ENCODE results near the gene LTBP1.

LTBP1 gene

DNA sequence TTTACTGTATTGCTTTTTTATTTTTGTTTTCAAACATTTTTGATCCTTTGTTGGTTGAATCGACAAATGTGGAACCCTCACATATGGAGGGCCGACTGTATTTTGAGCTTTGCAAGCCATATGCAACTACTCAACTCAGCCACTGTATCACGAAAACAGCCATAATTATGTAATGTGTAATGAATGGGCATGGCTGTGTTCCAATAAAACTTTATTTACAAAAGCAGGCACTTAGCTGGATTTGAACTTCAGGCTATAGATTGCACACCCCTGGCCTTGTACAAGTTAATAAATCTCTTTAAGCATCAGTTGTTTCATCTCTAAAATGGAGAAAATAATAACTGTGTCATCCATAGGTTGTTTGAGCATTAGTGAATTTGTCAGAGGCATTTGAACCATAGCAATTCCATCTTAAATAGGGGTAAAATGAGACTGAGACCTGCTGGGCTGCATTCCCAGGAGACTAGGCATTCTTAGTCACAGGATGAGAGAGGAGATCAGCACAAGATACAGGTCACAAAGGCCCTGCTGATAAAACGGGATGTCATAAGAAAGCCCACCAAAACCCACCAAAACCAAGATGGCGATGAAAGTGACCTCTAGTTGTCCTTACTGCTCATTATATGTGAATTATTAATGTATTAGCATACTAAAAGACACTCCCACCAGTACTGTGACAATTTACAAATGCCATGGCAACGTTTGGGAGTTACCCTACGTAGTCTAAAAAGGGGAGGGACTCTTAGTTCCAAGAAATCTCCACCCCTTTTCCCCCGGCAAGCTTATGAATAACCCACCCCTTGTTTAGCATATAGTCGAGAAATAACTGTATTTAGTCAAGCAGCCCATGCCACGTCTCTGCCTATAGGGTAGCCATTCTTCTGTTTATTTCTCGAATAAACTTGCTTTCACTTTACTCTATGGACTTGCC lies 13.7 kb upstream of the LTBP1 start:
- no peak for DNase-seq

DNA sequence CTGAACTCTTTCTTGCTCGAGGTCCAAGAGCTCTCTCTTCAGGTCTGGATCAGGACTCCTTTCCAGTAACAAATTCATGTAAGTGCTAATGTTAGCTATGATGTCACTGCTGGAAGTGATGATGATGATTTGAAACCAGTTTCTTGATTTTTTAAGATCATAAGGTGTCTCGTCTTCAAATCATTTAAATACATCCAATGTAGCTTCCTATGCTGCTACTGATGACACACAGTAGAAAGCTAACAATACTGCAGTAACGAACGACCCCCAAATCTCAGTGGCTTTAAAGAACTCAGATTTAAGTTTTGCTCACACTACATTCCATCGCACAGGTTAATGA lies 13.0 kb upstream of the LTBP1 start:
- DNase-seq, result no peak

DNA sequence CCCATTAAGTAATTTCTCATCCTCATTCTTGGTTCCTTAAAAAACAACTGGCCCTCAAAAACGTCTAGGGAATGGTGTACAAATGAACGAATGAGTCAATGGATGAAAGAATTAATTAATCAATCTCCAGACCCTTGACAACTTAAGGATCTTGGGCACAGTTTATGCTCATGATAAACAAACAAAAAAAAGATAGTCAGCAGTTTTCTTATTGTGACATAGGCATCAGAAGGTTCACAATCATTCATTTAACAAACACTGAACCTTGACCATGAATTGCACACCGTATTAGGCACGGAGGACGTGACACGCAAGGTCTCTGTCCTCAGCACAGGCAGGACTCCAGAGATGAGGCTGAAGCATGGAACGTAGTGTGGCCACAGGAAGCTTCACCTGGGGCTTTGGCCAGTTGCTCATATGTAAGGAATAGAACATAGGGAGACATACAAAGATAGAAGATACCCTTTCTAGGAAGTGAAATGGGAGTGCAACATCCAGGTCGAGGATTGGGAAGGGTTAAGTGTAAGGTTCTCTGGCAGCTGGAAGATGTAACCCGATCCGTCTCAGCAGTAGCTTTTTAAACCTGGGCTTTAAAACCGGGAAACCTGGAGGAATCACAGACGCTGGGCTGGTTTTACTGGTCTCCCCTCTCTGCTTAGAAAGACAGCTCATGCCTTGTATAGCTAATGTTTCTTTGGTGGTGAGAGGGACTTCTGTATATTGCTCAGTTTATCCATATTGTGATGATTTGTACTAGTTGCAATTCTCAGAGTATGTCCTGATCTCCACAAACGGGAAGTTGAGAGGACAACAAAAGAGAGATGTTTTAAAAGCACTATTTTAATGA lies 8.9 kb upstream of the LTBP1 start:
- peak; percentile 18 for DNase-seq

DNA sequence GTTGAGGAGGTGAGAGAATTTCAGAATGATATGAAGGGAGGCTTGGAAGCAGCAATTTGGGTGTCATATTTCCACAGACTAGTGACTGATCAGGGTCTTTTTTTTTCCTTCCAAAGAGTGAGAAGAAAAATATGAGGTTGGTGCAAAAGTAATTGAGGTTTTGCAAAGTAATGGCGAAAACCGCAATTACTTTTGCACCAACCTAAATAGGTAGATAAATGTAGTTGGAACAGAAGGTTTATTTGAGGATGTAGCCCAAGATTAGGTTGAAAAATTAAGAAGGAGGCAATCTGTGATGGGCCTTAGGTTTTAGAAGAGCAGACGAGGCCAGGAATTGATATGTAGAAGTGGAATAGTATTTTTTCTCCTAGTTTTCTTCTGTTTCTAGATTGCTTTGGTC lies 7.8 kb upstream of the LTBP1 start:
- no peak for DNase-seq

DNA sequence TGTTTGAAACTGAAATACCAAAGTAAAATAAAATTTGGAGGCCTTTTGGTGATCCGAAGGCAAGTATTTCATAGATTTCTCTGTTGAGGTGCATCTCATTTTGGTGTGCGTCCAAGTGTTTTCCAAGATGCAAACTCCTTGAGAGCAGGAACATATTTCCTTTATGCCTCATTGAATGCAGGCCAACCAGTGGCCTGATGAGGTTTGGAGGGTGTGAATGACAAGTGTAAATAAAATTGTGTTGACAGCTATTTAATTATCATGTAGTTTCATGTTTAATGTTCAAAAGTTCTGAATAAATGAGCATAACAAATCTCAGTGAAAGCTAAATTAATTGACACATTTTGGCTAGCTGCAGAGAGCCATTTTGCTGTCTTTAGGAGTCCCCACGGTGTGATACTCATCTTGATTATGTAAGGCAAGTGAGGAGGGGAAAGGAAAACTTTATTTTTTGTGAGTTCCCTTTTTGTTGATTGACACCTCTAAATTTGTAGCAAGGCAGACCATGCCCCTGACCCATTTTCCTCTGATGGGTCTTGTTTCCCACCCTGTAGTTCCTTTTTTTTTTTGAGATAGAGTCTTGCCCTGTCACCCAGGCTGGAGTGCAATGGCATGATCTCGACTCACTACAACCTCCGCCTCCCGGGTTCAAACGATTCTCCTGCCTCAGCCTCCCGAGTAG lies 6.3 kb upstream of the LTBP1 start:
- DNase-seq, result no peak

DNA sequence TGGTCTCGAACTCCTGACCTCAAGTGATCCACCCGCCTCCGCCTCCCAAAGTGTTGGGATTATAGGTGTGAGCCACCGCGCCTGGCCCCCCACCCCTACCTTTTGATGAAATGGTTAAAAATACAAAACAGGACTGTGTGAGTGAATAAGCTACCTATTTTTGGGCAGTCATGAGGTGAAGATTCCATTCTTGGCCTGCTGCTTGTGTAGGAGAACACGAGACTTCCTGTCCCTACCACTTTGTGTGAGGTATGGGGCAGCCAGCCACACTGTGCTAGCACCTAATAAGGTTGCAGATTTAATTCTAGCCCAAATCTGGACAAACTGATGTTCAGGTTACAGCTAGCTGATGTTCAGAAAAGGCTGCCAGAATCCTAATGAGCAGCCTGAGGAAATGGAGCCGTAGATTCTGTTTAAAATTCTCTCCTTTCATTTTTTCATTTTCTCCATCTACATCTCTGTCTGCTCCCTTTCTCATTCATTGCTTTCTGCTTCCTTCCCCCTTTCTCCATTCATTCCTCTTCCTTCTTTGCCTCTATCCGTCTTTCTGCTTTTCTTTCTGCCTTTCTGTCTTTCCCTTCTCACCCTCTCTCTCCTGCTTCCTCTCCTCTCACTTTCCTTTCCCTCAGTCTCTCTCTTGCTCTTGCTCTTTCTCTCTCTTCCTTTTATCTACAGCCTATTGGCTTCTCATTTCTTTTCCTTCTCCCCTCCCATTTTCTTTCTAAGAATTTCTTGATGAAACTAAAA lies 4.6 kb upstream of the LTBP1 start:
- DNase-seq, result no peak

DNA sequence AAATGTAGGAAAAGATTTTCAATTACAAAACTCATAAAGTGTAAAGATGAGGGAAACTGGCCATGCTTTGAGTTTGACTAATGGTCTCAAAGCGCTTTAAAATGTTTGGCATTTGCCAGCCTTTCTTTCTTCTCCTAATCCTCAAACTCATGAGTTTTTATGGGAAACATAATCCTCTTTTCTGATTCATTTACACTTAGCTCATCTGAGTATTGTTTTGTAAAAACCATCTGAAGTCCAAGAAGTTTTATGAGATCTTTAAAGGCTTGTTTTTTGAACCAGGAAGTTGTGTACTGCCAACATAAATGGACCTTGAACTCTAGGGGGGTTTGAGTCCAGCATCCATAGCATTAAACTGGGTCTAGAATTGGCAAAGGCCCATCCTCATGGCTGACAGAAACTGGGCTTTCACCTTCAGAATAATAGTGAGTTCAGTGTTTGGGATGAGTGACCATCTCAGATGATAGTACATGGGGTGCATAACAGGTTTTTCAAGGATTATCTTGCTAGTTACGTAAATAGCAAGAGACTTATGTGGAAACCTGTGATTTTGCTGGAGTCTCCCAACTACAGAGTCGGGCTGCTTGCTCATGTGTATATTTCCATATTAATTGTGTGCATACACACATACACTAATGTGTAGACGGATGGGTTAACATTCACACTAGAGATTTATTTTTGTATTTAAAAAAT lies 3.8 kb upstream of the LTBP1 start:
- DNase-seq, result no peak

DNA sequence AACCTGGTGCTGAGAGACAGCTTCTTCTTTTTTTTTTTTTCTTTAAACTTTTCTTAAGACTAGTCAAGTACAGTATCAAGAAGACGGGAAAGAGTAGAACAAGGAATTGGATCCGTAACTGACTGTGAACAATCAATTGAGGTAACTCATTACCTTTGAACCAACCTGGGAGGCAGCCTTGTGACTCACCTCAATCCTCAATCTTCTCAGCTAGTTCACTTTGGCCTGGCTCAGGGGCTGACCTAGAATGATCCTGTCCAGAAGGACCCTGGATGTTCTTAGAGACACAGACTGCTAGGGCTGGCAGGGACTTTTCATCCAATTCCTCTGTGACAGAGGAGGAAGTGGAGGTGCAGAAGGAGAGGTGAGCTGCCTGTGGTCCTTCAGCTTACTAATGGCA lies 1.5 kb upstream of the LTBP1 start:
- DNase-seq, result no peak

DNA sequence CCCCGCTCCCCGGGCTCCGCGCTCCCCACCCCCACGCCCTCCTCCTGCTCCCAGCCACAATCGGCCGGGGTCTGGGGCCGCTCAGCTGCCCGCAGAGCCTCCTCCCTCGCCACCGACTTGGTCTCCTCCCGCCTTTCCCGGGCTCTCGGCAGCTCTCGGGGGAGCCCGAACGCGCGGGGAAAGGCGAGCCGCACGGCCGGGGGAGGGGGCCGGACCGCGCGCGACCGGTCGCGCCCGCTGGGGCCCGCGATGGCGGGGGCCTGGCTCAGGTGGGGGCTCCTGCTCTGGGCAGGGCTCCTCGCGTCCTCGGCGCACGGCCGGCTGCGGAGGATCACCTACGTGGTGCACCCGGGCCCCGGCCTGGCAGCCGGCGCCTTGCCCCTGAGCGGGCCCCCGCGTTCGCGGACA lies 327 bp downstream of the LTBP1 start:
- DNase-seq, result no peak

DNA sequence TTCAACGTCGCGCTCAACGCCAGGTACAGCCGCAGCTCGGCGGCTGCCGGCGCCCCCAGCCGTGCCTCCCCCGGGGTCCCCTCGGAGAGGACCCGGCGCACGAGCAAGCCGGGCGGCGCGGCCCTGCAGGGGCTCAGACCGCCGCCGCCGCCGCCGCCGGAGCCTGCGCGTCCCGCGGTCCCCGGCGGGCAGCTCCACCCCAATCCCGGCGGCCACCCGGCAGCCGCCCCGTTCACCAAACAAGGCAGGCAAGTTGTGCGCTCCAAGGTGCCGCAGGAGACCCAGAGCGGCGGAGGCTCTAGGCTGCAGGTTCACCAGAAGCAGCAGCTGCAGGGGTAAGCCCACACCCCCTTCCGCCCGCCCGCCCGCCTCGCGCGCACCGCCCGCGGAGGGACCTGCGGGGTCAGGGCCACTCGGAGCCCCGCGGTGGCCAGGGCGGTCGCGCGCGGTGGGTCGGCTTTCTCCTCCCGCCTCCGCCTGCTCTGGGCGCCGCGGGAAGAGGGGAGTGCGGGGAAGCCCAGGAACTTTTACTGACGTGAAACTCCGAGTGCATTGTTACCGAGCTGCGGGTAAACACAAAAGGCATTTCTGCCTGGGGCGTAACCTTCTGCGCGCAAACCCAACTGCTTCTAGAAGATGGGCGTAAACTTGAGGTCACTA lies 861 bp downstream of the LTBP1 start:
- DNase-seq, result peak; percentile 7

DNA sequence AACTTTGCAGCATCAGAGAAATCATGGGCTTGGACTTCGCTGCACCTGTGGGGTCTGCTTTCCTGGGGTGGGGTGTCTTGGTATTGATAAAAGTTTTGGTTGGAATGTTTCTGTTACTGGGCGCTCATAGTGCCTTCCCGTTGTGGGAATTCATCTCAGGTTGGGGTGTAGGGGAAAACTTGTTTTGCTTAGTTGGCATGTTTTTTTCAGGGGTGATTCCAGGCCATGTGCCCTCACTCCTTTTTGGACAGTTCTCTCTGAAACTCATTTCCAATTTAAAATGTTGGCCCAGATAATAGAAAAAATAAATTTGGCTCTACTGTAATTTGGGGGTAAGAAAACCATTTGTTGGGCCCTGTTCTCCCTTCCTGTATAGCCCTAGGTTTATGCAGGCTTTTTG lies 1.5 kb downstream of the LTBP1 start:
- no peak for DNase-seq

DNA sequence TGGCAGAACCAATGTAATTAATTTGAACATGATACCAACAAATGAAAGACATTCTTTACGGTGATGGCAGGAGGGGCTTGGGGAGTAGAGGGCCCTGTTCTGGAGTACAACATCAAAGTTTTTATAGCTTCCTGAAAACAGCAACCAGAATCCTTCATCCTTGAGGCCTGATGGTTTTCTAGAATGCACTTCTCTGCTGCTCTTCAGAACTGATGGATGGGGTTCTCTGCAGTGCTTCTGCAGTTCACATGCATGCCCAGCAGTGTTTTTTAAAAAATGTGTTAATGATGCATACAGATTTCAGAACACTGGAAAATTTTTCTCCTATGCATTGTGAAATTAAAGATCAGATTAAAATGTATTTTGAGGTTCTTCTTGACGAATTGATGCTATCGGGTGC lies 2.5 kb downstream of the LTBP1 start:
- no peak for DNase-seq

DNA sequence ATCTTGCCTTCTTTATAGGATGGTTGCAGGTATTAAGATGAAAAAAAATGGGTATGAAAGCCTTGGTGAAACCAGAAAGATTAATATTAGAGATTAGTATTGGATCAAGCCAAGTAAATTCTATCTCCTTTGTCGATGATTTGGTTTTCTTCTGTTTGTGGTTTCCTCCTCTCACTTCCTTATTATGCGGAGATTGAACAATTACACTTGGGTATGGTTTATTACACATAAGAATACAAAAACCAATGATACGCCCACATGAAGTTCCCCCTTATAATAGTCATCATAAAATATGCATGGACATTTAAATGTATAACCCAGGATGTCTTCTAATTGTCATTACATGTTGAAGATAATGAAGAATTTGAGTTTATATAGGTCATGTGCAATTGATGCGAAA lies 4.9 kb downstream of the LTBP1 start:
- DNase-seq, result no peak

DNA sequence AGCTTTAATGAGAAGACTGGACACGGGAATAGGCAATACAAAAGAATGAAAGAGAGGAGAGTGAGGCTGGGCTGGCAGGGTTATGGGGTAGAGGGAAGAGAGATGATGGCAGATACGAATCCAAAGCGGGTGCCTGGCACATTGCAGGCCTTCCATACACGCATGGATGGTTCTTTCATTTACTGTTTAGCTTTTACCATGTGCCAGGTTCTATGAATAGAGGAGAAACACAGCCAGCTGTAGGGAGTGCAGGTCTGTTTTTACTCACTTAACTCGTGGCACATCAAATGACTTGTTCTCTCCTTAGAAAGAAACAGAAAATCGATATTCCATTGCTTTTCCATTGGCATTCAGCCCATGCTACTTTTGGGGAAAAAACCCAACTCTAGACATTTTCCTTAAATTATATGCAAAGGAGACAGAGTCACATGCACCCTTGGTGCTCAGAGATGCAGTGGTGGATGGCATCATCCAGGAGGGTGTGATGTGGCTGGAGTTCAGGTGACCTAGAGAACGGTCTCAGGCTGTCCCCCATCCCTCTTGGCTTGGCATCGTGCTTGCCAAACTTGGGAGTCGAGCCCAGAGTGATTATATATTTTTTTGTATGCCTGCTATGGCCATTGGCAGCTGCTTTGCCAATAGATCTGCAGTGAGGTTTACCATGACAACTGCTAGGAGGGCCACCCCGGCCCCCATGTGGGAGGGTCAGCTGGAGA lies 6.2 kb downstream of the LTBP1 start:
- DNase-seq, result no peak

DNA sequence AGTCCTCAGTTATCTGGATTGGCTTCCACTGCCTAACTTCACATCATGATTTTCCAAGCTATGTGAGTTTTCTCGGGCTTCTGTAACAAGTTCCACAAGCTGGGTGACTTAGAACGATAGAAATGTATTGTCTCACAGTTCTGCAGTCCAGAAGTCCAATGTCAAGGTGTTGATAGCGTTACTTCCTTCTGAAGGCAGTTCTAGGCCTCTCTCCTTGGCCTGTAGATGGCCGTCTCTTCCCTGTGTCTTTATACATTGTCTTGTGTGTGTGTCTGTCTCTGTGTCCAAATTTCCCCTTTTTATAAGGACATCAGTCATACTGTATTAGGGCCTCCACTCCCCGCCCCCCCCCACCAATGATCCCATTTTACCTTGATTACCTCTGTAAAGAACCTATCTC lies 7.5 kb downstream of the LTBP1 start:
- DNase-seq, result no peak

DNA sequence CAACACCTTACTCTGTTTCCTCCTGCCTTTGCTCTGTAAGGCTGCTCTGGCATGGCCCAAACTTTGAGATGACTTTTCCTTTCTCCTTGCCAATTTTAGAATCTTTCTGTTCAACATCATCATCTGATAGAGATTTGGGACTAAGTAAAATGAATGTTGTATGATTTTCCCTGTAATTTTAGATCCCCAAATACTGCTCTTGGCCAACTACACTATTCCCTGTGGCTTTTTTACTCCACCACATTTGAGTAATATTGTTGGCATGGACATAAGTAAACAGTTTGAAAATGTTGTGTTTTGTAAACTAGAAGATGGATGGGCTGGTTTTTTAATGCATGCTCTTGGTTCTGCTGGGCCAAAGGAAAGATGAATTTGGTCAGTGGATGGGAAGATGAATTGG lies 12.1 kb downstream of the LTBP1 start:
- DNase-seq, result no peak

DNA sequence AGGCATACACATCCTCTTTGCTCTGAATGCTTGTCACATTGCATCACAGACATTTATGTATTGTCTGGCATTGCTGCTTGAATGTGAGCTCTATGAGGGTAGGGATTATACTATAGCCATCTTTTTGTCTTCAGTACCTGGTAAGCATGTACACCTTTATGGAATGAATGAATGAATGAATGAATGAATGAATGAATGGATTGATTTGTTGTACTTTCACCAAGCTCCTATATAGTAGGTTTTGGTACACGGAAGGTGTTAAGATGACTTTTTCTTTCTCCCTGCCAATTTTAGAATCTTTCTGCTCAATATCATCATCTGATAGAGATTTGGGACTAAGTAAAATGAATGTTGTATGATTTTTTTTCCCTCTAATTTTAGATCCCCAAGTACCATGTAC lies 13.5 kb downstream of the LTBP1 start:
- DNase-seq, result no peak

DNA sequence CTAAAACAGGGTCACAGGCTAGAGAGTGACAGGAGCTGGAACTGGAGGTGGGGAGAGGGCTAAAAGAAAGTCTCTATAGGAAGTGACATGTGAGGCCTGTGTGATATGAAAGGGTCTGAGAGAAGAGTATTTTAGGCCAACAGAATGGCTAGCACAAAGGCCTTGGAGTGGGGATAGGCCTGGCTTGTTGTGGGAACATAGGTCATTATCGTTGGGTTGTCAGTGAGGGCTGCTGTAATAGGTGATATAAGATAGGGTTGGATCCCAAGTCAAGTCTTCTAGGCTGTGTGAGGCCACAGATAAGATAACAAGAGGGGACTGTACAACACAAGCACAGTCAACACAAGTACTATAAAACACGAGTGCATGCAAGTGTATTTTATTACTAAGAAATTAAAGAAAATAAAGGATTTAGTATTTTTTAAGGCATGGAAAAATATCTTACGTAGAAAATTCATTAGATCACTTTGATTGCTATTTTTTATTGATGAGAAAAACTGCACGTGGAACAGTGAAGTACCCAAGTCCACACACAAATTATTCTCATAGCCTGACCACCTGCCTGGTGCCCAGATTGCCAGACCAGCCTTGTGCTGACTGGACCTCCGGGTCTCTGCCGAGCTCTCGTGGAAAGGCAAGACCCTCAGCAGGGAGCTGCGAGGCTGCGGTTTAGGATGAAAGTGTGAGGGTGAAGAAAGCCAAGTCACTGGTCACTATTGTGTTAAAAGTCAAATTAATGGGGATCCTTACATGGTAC lies 14.1 kb downstream of the LTBP1 start:
- DNase-seq, result no peak

DNA sequence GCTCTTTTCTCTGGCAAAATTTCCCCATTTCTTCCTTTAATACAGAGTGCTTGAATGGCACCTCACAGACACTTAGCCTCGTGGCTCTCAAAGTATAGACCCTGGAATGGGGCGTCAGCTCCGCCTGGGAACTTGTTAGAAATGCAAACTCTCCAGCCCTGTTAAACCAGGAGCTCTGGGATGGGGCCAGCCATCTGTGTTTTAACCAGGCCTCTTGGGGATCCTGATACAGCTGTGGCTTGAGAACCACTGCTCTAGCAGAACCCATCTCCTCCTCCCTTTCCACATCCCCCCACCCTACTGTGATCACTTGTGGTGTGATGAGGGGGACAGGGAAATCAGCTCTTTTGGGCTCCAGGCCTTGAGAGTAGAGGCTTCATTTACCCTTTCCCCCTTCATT lies 15.9 kb downstream of the LTBP1 start:
- DNase-seq, result no peak

DNA sequence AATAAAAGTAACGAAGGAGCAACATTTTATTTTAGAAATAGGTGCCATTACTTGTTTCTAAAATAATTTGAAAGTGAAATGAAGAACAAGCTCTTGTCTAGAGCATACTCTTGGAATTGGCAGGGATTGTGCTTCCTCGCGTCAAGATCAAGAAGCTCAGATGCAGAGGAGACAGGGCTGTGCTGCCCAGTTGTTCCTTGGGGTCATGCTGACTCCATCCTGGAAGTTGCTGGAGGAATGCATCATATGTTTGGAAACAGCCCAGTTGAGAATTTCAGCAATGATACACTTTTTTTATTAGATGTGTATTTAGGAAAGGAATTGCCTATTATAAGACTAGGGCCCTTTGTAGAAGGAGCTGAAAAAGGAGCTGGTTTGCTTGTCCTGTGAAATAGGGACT lies 17.2 kb downstream of the LTBP1 start:
- DNase-seq, result peak; percentile 69
